ENCODE measurements around the gene MERTK.

GRCh38 chr2:111972955-111973565, 74.7 kb downstream of the MERTK start:
- no peak for TF ChIP-seq CTCF (IDR thresholded peaks at IDR 0.05)
- TF ChIP-seq POLR2A (IDR thresholded peaks at IDR 0.05), result no peak

All from right lobe of liver (tissue), 4 donors.